HG03095 (cell line): Measurements from ENCODE around the gene DNAJB6.

ENCODE experiments used
- ATAC-seq: cut with Tn5 transposase; IDR thresholded peaks from one replicate; pipeline ENCODE4 v1.9.1; 2021; ENCODE audit warnings: moderate library complexity; ENCODE audit not compliant: unreplicated experiment

Gene DNAJB6

DNA sequence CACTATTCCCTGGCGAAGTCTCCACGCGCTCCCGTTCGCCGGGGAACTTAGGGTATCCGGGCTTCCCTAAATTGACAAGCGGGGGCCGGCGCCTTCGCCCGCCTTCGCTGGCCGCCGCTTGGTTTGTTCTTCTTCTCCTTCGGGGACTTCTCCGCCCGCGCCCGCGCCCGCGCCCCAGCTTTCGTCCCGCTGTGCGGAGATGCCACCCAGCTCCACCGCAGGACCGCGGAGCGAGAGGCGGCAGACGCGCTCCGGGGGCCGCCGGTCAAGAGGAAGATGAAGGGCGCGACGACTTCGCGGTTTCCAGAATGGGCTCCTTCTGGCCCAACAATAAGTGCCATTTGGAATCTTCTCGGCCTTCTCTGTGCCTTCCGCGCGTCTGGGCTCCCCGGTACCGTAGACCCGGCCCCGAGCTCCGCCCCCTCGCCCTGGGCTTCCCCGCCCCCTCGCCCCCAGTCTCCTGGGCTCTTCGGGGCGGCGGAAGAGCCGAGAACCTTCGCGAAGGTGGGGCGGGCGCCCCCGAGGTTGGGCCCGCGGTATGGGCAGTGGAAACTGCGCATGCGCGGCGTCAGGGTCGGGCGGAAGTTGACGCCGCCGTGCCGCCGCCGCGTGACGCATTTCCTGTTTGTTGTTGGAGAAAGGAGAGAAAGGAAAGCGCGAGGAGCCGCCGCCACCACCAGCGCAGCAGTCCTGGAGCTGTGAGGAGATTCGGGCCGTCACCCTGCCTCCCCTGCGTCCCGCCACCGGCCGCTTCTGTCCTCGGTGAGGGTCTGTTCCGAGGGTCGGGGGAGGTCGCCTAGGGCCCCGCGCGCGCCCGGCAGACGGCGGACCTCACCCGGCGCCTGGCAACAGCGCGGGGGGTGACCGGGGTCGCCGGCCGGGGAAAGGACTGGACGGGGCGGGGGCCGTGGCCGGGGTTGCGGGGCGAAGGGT lies at the start of gene DNAJB6:
Gene DNAJB6 (plus strand): TSS at position 622 of the 933 bp plus-strand sequence. CDS start 21,569 bp downstream, outside the sequence.
- peak; percentile 64 for ATAC-seq

GRCh38 chr7:157291404-157292080 lies 45.3 kb upstream of the DNAJB6 start:
- no peak for ATAC-seq

DNA sequence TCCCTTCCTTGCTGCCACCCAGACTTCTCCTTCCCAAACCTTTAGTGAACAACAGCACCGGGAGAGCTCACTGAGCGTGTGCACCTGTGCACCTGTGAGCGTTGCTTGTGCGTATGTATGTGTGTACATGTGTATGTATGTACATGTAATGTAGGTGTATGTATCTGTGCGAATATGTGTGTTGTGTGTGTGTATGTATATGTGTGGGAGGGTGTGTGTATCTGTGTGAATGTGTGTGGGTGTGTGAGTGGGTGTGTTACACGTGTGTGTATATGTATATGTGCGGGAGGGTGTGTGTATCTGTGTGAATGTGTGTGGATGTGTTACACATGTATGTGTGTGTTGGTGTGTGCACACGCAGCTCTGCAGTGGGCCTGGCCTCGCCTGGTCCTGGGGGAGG lies 44.5 kb upstream of the DNAJB6 start:
- no peak for ATAC-seq

DNA sequence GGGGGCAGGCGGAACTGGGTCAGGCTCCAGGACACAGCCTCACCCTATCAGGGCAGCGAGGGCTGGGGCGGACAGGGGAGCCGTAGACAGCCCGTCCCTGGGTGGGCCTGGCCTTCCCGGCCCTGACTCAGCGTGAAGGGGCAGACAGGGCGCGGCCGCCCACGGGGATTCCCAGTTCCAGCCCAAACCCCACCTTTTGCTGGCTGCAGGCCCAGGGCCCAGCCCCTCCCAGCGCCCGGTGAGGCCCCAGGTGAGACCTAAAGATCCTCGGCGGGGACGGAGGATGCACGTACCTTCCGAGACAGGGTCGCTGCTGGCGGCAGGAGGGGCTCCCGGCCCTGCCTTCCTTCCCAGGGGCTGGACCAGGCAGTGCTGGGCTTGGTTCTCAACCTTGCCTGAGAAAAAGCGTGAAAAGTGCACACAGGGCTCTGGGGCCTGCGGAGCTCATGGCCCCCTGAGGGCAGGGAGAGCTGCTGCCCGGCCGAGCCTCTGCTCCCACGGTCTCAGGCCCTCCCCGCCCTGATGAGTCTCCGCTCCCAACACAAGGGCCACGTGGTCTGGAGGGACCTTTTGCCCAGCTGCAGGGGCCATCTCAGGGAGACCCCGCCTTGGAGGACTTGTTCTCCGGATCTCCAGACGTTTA lies 43.9 kb upstream of the DNAJB6 start:
- ATAC-seq = no peak

DNA sequence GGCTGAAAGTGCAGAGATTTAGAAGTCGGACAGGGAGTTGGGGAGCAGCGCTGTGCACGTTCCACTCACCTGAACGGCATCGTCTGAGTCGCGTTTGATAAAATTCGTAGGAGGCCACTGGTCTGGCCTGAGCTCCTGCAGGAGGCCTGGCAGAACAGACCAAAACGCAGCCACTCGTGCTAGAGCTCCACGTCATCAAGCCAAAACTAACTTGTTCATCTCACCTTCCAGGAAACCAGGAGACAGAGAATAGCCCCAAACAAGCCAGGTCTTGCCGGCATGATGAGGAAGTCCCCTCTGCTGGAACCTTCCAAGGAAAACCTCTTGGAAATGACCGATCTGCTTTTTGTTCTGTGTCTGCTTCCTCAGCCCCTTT lies 43.4 kb upstream of the DNAJB6 start:
- no peak for ATAC-seq

DNA sequence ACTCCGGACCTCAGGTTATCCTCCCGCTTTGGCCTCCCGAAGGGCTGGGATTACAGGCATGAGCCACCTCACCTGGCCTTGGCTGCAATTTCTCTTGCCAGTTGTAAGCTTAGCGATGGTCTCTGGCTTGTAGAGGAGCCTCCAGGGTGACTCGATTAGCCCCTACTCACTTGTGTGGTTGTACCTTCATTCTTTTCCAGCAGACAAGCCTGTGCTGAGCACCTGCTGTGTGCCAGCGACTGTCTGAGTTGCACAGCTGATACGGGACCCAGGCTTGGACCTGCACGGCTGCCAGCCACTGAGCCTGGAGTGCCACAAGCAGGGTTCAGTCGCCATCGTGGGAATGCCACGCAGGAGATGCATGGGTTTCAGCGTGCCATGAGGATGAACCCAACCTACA lies 42.0 kb upstream of the DNAJB6 start:
- no peak for ATAC-seq

GRCh38 chr7:157295338-157295737 lies 41.5 kb upstream of the DNAJB6 start:
- no peak for ATAC-seq

- no peak for ATAC-seq
Measured at GRCh38 chr7:157297185-157297584, 39.6 kb upstream of the DNAJB6 start.

DNA sequence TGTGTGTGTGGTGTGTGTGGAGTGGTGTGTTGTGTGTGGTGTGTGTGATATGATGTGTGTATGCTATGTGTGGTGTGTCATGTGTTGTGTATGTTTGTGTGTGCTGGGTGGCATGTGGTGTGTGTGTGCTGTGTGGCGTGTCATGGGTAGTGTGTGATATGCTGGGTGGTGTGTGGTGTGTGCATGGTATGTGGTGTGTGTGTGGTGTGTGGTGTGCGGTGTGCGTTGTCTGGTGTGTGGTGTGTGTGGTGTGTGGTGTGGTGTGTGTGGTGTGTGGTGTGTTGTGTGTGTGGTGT lies 37.5 kb upstream of the DNAJB6 start:
- no peak for ATAC-seq

DNA sequence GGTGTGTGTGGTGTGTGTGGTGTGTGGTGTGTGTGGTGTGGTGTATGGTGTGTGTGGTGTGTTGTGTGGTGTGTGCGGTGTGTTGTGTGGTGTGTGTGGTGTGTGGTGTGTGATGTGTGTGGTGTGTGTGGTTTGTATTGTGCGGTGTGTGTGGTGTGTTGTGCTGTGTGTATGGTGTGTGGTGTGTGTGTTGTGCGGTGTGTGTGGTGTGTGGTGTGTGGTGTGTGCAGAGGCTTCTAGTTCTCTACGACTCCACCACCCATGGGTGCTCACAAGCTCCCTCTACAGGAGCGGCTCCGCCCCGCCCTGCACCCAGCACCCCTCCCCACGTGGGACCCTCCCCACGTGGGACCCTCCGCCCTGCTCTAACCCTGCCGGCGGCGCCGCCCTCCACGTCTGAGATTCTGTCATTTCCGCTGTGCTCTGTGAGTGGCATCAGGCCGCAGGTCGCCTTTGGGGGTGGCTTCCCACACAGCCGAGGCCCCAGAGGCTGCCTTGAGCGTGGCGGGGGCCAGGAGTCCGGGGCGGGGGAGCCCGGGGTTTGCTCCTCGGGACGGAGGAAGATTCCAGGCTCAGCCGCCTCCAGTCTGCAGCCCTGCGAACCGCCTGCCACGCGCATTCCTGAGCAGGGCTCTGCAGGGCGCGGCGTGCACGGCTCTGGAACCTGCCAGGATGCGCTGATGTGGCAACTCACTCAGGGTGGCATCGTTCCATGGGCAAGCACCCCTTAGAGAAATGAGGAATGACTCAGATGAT lies 37.0 kb upstream of the DNAJB6 start:
- ATAC-seq = no peak

GRCh38 chr7:157300369-157300825 lies 36.4 kb upstream of the DNAJB6 start:
- no peak for ATAC-seq

DNA sequence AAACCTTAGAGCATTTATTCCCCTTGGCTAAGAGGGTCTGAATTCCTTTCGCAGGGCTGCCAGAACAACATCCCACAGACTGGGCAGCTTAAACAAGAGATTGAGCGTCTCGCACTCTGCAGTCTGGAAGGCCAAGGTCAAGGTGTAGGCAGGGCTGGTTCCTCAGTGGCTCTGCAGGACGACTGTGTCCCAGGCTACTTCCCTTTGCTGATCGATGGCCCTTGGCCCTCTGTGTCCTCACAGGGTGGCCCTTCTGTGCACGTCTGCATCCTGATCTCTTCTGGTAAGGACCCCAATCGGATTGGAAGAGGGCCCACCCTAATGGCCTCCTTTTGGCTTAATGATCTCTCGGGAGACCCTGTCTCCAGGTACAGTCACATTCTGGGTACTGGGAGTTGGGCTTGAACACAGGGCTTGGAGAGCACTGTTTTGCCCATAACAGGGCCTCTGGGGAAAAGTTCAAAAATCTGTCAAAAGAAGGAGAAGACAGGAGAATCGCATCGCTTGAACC lies 35.1 kb upstream of the DNAJB6 start:
- no peak for ATAC-seq

GRCh38 chr7:157306846-157307838 lies 29.7 kb upstream of the DNAJB6 start:
- ATAC-seq = no peak

GRCh38 chr7:157309988-157310668 lies 26.7 kb upstream of the DNAJB6 start:
- ATAC-seq = no peak

- ATAC-seq = no peak
Measured at GRCh38 chr7:157310676-157311185, 26.1 kb upstream of the DNAJB6 start.

DNA sequence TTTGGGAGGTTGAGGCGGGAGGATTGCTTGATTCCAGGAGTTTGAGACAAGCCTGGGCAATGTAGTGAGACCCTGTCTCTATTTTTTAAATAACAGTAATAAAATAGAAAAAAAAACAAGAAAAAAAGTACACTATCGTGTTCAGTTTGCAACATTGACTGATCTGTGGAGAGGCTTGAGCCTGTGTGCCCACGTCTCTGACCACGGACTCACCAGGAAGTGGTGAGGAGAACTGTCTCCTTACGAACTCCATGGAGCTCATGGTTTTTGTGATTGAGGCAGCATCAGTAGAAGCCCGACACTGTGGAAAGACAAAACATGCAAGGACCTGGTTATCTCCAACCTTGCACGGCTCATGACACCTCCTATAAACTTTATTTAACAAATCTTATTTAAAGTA lies 23.9 kb upstream of the DNAJB6 start:
- no peak for ATAC-seq

DNA sequence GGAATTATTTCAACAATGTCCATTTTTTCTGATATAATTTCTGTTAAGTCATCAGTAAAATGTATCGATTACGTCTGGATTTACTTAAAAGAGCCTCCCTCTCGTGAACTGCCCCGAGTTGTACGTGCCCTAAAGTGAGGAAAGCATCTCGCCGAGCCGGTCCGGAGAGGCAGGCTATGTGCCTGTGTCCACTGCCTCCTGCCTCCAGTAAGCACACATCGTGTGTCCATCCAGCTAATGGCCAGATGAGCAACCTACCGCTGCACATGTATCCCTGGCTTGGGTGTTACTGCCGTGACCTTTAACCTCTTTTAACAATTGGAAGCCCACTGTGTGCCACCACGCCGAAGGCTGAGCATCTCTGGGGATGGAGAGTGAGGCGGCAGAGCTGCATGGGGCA lies 23.2 kb upstream of the DNAJB6 start:
- no peak for ATAC-seq

GRCh38 chr7:157318015-157318706 lies 18.6 kb upstream of the DNAJB6 start:
- peak; percentile 72 for ATAC-seq
